ENCODE results near the gene ZFP64.

DNA sequence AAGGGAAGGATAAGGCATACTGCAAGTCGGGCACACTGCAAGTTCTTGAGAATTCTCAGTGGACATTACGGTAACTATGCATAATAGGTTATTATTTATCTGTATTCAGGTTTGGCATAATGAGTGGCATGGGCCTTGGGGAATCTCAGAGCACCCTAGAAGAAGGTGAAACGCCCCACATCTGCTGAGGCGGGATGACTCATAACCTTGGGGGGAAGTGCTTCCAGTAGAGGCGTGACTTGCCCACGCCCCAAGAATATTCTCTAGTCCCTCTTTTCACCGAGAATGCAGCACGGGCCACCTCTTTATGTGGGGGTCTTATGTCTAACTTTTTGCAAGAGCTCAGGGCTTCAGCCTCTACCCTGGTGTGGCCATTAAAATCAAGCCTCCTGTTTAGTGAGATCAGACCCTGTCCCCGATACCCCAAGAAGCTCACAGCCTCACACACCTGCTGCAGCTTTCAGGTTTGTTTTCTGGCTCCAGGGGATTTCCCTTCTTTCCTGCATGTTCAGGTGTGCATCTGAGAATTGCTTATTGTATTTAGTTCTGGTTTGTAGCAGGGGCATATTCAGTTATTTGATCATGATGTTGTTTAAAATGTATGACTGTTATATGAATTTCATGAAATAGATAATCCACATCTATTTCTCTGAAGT lies 19.1 kb downstream of the ZFP64 start:
- TF ChIP-seq, protein P1, sequence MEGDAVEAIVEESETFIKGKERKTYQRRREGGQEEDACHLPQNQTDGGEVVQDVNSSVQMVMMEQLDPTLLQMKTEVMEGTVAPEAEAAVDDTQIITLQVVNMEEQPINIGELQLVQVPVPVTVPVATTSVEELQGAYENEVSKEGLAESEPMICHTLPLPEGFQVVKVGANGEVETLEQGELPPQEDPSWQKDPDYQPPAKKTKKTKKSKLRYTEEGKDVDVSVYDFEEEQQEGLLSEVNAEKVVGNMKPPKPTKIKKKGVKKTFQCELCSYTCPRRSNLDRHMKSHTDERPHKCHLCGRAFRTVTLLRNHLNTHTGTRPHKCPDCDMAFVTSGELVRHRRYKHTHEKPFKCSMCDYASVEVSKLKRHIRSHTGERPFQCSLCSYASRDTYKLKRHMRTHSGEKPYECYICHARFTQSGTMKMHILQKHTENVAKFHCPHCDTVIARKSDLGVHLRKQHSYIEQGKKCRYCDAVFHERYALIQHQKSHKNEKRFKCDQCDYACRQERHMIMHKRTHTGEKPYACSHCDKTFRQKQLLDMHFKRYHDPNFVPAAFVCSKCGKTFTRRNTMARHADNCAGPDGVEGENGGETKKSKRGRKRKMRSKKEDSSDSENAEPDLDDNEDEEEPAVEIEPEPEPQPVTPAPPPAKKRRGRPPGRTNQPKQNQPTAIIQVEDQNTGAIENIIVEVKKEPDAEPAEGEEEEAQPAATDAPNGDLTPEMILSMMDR (conservative IDR thresholded peaks at IDR 0.05 in 1 of 2, IDR thresholded peaks at IDR 0.05 in 1 of 2; ENCODE audit: extremely low read depth in 1 of 2, insufficient read depth in 1 of 2, low read depth in 1 of 2, low read length in 2 of 2), result no peak
- TF ChIP-seq EZH2 (IDR thresholded peaks at IDR 0.05; ENCODE audit: borderline replicate concordance, low read length), result no peak
